HepG2 (cell line): Measurements from ENCODE around the gene TNFRSF21. TPM values are rescaled to one million over a fixed set of nuclear protein-coding genes. Genes with fewer than 3 reads are reported as not detected.

ENCODE experiments used
- ATAC-seq: fragments of 200-7000 bp; cut with Tn5 transposase; 3 replicates; pipeline ENCODE4 v1.9.1; 2020; ENCODE audit warnings: mild to moderate bottlenecking, moderate library complexity
- BruUV-seq: library from RNA; stranded (reverse); fragments of 400-500 nt; replicated peaks from 2 replicates; lab custom pipeline; 2021; lab: Mats Ljungman, UMichigan
- CTCF ChIA-PET: fragments of 300-600 bp; formaldehyde crosslinking; extraction: SDS; loops from one replicate; lab custom pipeline; 2021; ENCODE audit warnings: low total read pairs, inconsistent platforms, low intra/inter-chr PET ratio; lab: Yijun Ruan, JAX
- POLR2A ChIA-PET: fragments of 350-600 bp; sonication (Branson Sonifier 250); formaldehyde crosslinking; loops from one replicate; lab custom pipeline; 2020; ENCODE audit warnings: antibody characterized with exemption, inconsistent platforms; lab: Yijun Ruan, JAX
- DNase-seq: peaks from one replicate; pipeline ENCODE4 v3.0.0-alpha.2; 2015; ENCODE audit warnings: low spot score
- FAIRE-seq: peaks from 3 replicates; lab custom pipeline; 2011; peaks lifted over from hg19 to GRCh38; lab: Jason Lieb, UNC
- H2AFZ ChIP-seq: one replicate; pipeline ENCODE4 v1.6.1; 2011; ENCODE audit warnings: low read length, inconsistent platforms
- H3K27ac ChIP-seq: fragments of 300-600 bp; 3 replicates; pipeline ENCODE4 v1.8.0; 2011; ENCODE audit warnings: mixed run types, mild to moderate bottlenecking, mixed read lengths, low read length, inconsistent platforms; ENCODE audit not compliant: insufficient read depth; ENCODE audit errors: extremely low read length
- H3K27me3 ChIP-seq, 2 experiments: fragments of 200-600 bp in 1 of 2; 2 replicates in 1 of 2; 3 replicates in 1 of 2; pipeline versions ENCODE4 v1.6.0 to v1.8.0; 2011; ENCODE audit warnings: low read length in 2 of 2, mild to moderate bottlenecking in 2 of 2, moderate library complexity in 2 of 2, inconsistent platforms in 1 of 2; ENCODE audit not compliant: insufficient read depth in 2 of 2, control insufficient read depth in 1 of 2
- H3K36me3 ChIP-seq, 2 experiments: fragments of 200-600 bp in 1 of 2; replicated peaks in 1 of 2; 2 replicates in 1 of 2; 3 replicates in 1 of 2; pipeline versions ENCODE4 v1.5.1 to v1.8.0; 2011; ENCODE audit warnings: low read length in 2 of 2, inconsistent platforms in 1 of 2; ENCODE audit not compliant: insufficient read depth in 2 of 2, control insufficient read depth in 1 of 2
- H3K4me1 ChIP-seq: 2 replicates; pipeline ENCODE4 v1.5.1; 2012; ENCODE audit warnings: low read length, inconsistent platforms; ENCODE audit not compliant: insufficient read depth
- H3K4me2 ChIP-seq: 2 replicates; pipeline ENCODE4 v1.6.0; 2011; ENCODE audit warnings: low read depth, low read length, inconsistent platforms
- H3K4me3 ChIP-seq, 3 experiments: fragments of 200-600 bp in 1 of 3; sonication (generic), shearing (Covaris generic) in 1 of 3; replicated peaks in 1 of 3; 2 replicates each; pipeline ENCODE4 v1.5.1; 2011 to 2016; ENCODE audit warnings: low read length in 3 of 3, inconsistent platforms in 2 of 3, low read depth in 2 of 3, mild to moderate bottlenecking in 2 of 3, control low read depth in 1 of 3, mixed read lengths in 1 of 3; ENCODE audit not compliant: insufficient read depth in 1 of 3
- H3K79me2 ChIP-seq: one replicate; pipeline ENCODE4 v1.6.1; 2011; ENCODE audit warnings: low read length, inconsistent platforms; ENCODE audit not compliant: insufficient read depth
- H3K9ac ChIP-seq: 2 replicates; pipeline ENCODE4 v1.6.0; 2011; ENCODE audit warnings: mild to moderate bottlenecking, low read depth, low read length, inconsistent platforms; ENCODE audit not compliant: insufficient read depth
- H3K9me3 ChIP-seq: 2 replicates; pipeline ENCODE4 v1.5.1; 2012; ENCODE audit warnings: mild to moderate bottlenecking, low read length
- H4K20me1 ChIP-seq: 2 replicates; pipeline ENCODE4 v1.6.0; 2011; ENCODE audit warnings: inconsistent platforms, mild to moderate bottlenecking, low read length, moderate library complexity; ENCODE audit not compliant: insufficient read depth
- CEBPB ChIP-seq: IDR thresholded peaks from 2 replicates; pipeline ENCODE4 v1.6.1; 2011; ENCODE audit warnings: low read depth, low read length, improper control_type of control experiment, borderline replicate concordance
- HNRNPH1 ChIP-seq: fragments of 200-400 bp; formaldehyde crosslinking; optimal IDR thresholded peaks from 2 replicates; pipeline ENCODE3; 2017; ENCODE audit warnings: mild to moderate bottlenecking, low read depth, low read length
- IKZF4 ChIP-seq: sonication (generic); formaldehyde crosslinking; IDR thresholded peaks from 2 replicates; pipeline ENCODE4 v1.5.1; 2020; ENCODE audit warnings: borderline replicate concordance, mild to moderate bottlenecking, low read depth, missing genetic modification reagents; ENCODE audit errors: not compliant biosample characterization
- MAF1 ChIP-seq: sonication (generic); formaldehyde crosslinking; IDR thresholded peaks from 2 replicates; pipeline ENCODE4 v1.5.0; 2020; ENCODE audit warnings: missing genetic modification reagents, borderline replicate concordance
- NRL ChIP-seq: sonication (generic); formaldehyde crosslinking; IDR thresholded peaks from 2 replicates; pipeline ENCODE4 v1.5.0; 2020; ENCODE audit warnings: missing genetic modification reagents, mild to moderate bottlenecking, moderate library complexity, borderline replicate concordance
- WGBS: methylation state at CpG from one replicate; pipeline ENCODE4 v1.1.6; 2017; ENCODE audit warnings: low lambda C conversion rate; 5-methylcytosine and 5-hydroxymethylcytosine counted together
- in situ Hi-C: cut with HindIII; loops from 2 replicates; pipeline ENCODE4 v1.10.0; 2017; ENCODE audit warnings: low pct_unique_long_range_greater_than_20kb; ENCODE audit not compliant: extremely low pct_ligation_motif_present
- intact Hi-C: fragments of 100-400 bp; cut with micrococcal nuclease; formaldehyde crosslinking; loops from one replicate; pipeline ENCODE4 v1.10.0; 2022; ENCODE audit not compliant: unreplicated experiment
- polyA plus RNA-seq, 8 experiments: library from polyadenylated mRNA; depleted of rRNA in 3 of 8; stranded (reverse) in 7 of 8; unstranded in 1 of 8; fragments of >200 nt; fragmentation: Illumina TruSeq in 4 of 8; extraction: Trizol in 4 of 8; gene quantifications; 2 replicates each; pipeline versions ENCODE4 v1.2.1 to v1.2.3, GENCODE V29; 2011 to 2016; ENCODE audit warnings: low read depth in 4 of 8, missing spikeins in 1 of 8, mixed read lengths in 1 of 8; ENCODE audit not compliant: insufficient read depth in 1 of 8
- total RNA-seq, 5 experiments: library from RNA; depleted of rRNA; stranded (reverse); fragments of >200 nt; fragmentation: Illumina TruSeq; extraction: Trizol; gene quantifications; 2 replicates each; pipeline ENCODE4 v1.2.3, GENCODE V29; 2016; ENCODE audit warnings: low read depth in 1 of 5
- TF ChIP-seq, protein P1 (sequence below): sonication (generic); formaldehyde crosslinking; IDR thresholded peaks from 2 replicates; pipeline ENCODE4 v1.4.0; 2020; ENCODE audit warnings: missing genetic modification reagents
- TF ChIP-seq, protein P2 (sequence below): IDR thresholded peaks from 2 replicates; pipeline ENCODE4 v1.6.1; 2018; ENCODE audit warnings: missing genetic modification reagents

The TNFRSF21 gene
- total and polyA plus RNA-seq, 2 of the 13 experiments (the other 11 are each of a cell fraction or from before 2014, with no cell fraction given): 24.8 to 46.3 TPM

- TF ChIP-seq, protein P1, sequence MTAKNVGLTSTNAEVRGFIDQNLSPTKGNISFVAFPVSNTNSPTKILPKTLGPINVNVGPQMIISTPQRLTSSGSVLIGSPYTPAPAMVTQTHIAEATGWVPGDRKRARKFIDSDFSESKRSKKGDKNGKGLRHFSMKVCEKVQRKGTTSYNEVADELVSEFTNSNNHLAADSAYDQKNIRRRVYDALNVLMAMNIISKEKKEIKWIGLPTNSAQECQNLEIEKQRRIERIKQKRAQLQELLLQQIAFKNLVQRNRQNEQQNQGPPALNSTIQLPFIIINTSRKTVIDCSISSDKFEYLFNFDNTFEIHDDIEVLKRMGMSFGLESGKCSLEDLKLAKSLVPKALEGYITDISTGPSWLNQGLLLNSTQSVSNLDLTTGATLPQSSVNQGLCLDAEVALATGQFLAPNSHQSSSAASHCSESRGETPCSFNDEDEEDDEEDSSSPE (CRISPR knock-in tag): no peak
- TF ChIP-seq, protein P2, sequence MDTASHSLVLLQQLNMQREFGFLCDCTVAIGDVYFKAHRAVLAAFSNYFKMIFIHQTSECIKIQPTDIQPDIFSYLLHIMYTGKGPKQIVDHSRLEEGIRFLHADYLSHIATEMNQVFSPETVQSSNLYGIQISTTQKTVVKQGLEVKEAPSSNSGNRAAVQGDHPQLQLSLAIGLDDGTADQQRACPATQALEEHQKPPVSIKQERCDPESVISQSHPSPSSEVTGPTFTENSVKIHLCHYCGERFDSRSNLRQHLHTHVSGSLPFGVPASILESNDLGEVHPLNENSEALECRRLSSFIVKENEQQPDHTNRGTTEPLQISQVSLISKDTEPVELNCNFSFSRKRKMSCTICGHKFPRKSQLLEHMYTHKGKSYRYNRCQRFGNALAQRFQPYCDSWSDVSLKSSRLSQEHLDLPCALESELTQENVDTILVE (CRISPR knock-in tag): no peak
- no peak for TF ChIP-seq MAF1 (CRISPR knock-in tag)
- no peak for TF ChIP-seq HNRNPH1
- TF ChIP-seq IKZF4 (CRISPR knock-in tag): no peak
- TF ChIP-seq, all 625 proteins: peak for 0
Observed at GRCh38 chr6:47351621-47352020, 41.9 kb upstream of the TNFRSF21 start (continued).

DNA sequence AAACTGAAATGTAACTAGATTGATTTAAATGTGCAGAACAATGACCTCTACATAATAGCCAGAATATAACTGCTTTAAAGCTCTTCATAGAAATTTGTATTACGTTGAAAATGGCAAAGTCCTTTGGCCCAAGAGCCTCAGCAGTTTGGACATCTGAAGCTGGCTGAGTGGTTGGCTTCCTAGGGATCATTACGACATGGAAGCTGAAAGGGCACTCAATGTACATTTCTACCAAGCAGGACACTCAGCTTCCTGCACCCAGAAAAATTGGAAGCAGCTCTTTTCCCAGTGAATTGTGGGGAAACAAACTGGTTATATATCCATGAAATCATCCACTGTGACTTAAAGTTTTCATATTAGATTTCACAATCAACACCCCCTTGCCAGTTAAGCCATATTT, 40.2 kb upstream of the TNFRSF21 start:
- H3K4me1 ChIP-seq: no peaks in the 10 kb centered on the region
- no peaks in the 10 kb centered on the region for H4K20me1 ChIP-seq
- H3K9ac ChIP-seq: no peak overlapping the region
- ChIA-PET CTCF (no interaction called here), POLR2A (no interaction called here)
- no peaks in the 10 kb centered on the region for H3K9me3 ChIP-seq
- FAIRE-seq: no peak
- 18% methylated on average over 2 of the region's 2 CpGs for WGBS
- no peaks in the 10 kb centered on the region; a peak in 2 of 5 replicates for H3K27me3 ChIP-seq
- DNase-seq: no peak
- intact Hi-C loops: no loop called here
- H2AFZ ChIP-seq: no peak overlapping the region
- no peak overlapping the region for H3K4me3 ChIP-seq
- in situ Hi-C loops: no loop called here
- BruUV-seq: no TSS peak
- H3K27ac ChIP-seq: no peak overlapping the region
- H3K79me2 ChIP-seq: no peaks in the 10 kb centered on the region
- H3K4me2 ChIP-seq: no peak overlapping the region
- ATAC-seq: no peak
- TF ChIP-seq NRL (CRISPR knock-in tag): no peak
- peak; percentile 39 for TF ChIP-seq CEBPB
- H3K36me3 ChIP-seq: no peaks in the 10 kb centered on the region
